Fibroblast of the aortic adventitia (primary cell): Measurements from ENCODE around the gene NMB. TPM values are rescaled to one million over a fixed set of nuclear protein-coding genes. Genes with fewer than 3 reads are reported as not detected.

ENCODE experiments used
- DNase-seq: peaks from one replicate; pipeline ENCODE4 v3.0.0-alpha.2; 2010; ENCODE audit warnings: low read depth
- H3K4me3 ChIP-seq: 2 replicates; pipeline ENCODE4 v1.5.1; 2011; ENCODE audit warnings: low read depth, mild to moderate bottlenecking, control low read depth, low read length, moderate library complexity
- CTCF ChIP-seq: IDR thresholded peaks from 2 replicates; pipeline ENCODE4 v1.5.1; 2011; ENCODE audit warnings: mild to moderate bottlenecking, low read length, control low read depth, inconsistent platforms; ENCODE audit not compliant: insufficient read depth
- total RNA-seq: library from RNA; depleted of rRNA; stranded (reverse); fragments of >200 nt; gene quantifications from 2 replicates; pipeline ENCODE4 v1.2.3, GENCODE V29; 2012; ENCODE audit warnings: low replicate concordance

The NMB gene
- total RNA-seq, 1 donor, result 4.1 TPM

- no peak for DNase-seq
- no peak for TF ChIP-seq CTCF
- H3K4me3 ChIP-seq, result no peak overlapping the region
Measured at GRCh38 chr15:84620626-84621025, 37.4 kb downstream of the NMB start.

- no peak overlapping the region for H3K4me3 ChIP-seq
- no peak for DNase-seq
- no peak for TF ChIP-seq CTCF
Measured at GRCh38 chr15:84616235-84616634, 41.8 kb downstream of the NMB start.

- no peak overlapping the region for H3K4me3 ChIP-seq
- no peak for TF ChIP-seq CTCF
- DNase-seq, result peak; percentile 40
Measured at GRCh38 chr15:84611631-84612030, 46.4 kb downstream of the NMB start.

GRCh38 chr15:84609818-84610525, 48.0 kb downstream of the NMB start:
- no peak for TF ChIP-seq CTCF
- no peak for DNase-seq
- no peak overlapping the region for H3K4me3 ChIP-seq

GRCh38 chr15:84608707-84609284, 49.2 kb downstream of the NMB start:
- no peak for DNase-seq
- TF ChIP-seq CTCF, result no peak
- no peak overlapping the region for H3K4me3 ChIP-seq

- no peak for TF ChIP-seq CTCF
- H3K4me3 ChIP-seq, result no peak overlapping the region
- no peak for DNase-seq
Measured at GRCh38 chr15:84606653-84607120, 51.3 kb downstream of the NMB start.
